ENCODE measurements around the gene ZBTB20.

DNA sequence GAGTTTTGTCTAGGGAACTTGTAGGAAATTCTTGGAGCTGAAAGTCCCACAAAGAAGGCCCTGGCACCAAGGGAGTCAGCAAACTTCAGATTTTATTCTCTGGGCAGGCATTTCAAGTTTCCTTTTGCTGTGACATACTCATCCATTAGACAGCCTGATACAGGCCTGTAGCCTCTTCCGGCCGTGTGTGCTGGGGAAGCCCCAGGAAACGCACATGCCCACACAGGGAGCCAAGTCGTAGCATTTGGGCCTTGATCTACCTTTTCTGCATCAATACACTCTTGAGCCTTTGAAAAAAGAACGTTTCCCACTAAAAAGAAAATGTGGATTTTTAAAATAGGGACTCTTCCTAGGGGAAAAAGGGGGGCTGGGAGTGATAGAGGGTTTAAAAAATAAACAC, 838.3 kb downstream of the ZBTB20 start:
- TF ChIP-seq, protein P1, sequence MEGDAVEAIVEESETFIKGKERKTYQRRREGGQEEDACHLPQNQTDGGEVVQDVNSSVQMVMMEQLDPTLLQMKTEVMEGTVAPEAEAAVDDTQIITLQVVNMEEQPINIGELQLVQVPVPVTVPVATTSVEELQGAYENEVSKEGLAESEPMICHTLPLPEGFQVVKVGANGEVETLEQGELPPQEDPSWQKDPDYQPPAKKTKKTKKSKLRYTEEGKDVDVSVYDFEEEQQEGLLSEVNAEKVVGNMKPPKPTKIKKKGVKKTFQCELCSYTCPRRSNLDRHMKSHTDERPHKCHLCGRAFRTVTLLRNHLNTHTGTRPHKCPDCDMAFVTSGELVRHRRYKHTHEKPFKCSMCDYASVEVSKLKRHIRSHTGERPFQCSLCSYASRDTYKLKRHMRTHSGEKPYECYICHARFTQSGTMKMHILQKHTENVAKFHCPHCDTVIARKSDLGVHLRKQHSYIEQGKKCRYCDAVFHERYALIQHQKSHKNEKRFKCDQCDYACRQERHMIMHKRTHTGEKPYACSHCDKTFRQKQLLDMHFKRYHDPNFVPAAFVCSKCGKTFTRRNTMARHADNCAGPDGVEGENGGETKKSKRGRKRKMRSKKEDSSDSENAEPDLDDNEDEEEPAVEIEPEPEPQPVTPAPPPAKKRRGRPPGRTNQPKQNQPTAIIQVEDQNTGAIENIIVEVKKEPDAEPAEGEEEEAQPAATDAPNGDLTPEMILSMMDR (IDR thresholded peaks at IDR 0.05; ENCODE audit: borderline replicate concordance, extremely low read depth, low read length, poor library complexity, severe bottlenecking), result no peak
- no peak for TF ChIP-seq EZH2 (IDR thresholded peaks at IDR 0.05; ENCODE audit: borderline replicate concordance, low read depth, low read length, severe bottlenecking)

Measured in DND-41 (cell line).